ENCODE data around the gene TACC2.
A peak's percentile ranks its signal among the peaks of the same experiment; 100 is the strongest.

TACC2 gene

GRCh38 chr10:122265896-122266295, 276.9 kb downstream of the TACC2 start:
- TF ChIP-seq ZFP3 (CRISPR knock-in tag; IDR thresholded peaks at IDR 0.05) (no peak), CSRNP3 (CRISPR knock-in tag; IDR thresholded peaks at IDR 0.05) (no peak), TCF4 (CRISPR knock-in tag; IDR thresholded peaks at IDR 0.05; ENCODE audit: borderline replicate concordance) (no peak), PPARA (CRISPR knock-in tag; IDR thresholded peaks at IDR 0.05; ENCODE audit: borderline replicate concordance) (no peak), ARNTL (CRISPR knock-in tag; IDR thresholded peaks at IDR 0.05; ENCODE audit: borderline replicate concordance, low read depth) (no peak), BACH2 (CRISPR knock-in tag; IDR thresholded peaks at IDR 0.05; ENCODE audit: borderline replicate concordance) (no peak), TOX (CRISPR knock-in tag; IDR thresholded peaks at IDR 0.05; ENCODE audit: borderline replicate concordance) (no peak), OSR1 (CRISPR knock-in tag; IDR thresholded peaks at IDR 0.05) (no peak), RARB (CRISPR knock-in tag; IDR thresholded peaks at IDR 0.05) (no peak), ISL1 (CRISPR knock-in tag; IDR thresholded peaks at IDR 0.05) (no peak), SNAI2 (CRISPR knock-in tag; IDR thresholded peaks at IDR 0.05) (no peak), ESRRG (CRISPR knock-in tag; IDR thresholded peaks at IDR 0.05) (no peak), ZNF8 (CRISPR knock-in tag; IDR thresholded peaks at IDR 0.05) (no peak), ZFP30 (CRISPR knock-in tag; IDR thresholded peaks at IDR 0.05) (no peak), GLIS3 (CRISPR knock-in tag; IDR thresholded peaks at IDR 0.05) (no peak), ZNF70 (CRISPR knock-in tag; IDR thresholded peaks at IDR 0.05) (no peak), CSDC2 (CRISPR knock-in tag; IDR thresholded peaks at IDR 0.05) (no peak)
- TF ChIP-seq, protein P1, sequence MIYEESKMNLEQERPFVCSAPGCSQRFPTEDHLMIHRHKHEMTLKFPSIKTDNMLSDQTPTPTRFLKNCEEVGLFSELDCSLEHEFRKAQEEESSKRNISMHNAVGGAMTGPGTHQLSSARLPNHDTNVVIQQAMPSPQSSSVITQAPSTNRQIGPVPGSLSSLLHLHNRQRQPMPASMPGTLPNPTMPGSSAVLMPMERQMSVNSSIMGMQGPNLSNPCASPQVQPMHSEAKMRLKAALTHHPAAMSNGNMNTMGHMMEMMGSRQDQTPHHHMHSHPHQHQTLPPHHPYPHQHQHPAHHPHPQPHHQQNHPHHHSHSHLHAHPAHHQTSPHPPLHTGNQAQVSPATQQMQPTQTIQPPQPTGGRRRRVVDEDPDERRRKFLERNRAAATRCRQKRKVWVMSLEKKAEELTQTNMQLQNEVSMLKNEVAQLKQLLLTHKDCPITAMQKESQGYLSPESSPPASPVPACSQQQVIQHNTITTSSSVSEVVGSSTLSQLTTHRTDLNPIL (CRISPR knock-in tag; IDR thresholded peaks at IDR 0.05; ENCODE audit: low read depth): no peak
- TF ChIP-seq, protein P2, sequence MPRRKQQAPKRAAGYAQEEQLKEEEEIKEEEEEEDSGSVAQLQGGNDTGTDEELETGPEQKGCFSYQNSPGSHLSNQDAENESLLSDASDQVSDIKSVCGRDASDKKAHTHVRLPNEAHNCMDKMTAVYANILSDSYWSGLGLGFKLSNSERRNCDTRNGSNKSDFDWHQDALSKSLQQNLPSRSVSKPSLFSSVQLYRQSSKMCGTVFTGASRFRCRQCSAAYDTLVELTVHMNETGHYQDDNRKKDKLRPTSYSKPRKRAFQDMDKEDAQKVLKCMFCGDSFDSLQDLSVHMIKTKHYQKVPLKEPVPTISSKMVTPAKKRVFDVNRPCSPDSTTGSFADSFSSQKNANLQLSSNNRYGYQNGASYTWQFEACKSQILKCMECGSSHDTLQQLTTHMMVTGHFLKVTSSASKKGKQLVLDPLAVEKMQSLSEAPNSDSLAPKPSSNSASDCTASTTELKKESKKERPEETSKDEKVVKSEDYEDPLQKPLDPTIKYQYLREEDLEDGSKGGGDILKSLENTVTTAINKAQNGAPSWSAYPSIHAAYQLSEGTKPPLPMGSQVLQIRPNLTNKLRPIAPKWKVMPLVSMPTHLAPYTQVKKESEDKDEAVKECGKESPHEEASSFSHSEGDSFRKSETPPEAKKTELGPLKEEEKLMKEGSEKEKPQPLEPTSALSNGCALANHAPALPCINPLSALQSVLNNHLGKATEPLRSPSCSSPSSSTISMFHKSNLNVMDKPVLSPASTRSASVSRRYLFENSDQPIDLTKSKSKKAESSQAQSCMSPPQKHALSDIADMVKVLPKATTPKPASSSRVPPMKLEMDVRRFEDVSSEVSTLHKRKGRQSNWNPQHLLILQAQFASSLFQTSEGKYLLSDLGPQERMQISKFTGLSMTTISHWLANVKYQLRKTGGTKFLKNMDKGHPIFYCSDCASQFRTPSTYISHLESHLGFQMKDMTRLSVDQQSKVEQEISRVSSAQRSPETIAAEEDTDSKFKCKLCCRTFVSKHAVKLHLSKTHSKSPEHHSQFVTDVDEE (CRISPR knock-in tag; IDR thresholded peaks at IDR 0.05): no peak
- ATAC-seq: no peak

DNA sequence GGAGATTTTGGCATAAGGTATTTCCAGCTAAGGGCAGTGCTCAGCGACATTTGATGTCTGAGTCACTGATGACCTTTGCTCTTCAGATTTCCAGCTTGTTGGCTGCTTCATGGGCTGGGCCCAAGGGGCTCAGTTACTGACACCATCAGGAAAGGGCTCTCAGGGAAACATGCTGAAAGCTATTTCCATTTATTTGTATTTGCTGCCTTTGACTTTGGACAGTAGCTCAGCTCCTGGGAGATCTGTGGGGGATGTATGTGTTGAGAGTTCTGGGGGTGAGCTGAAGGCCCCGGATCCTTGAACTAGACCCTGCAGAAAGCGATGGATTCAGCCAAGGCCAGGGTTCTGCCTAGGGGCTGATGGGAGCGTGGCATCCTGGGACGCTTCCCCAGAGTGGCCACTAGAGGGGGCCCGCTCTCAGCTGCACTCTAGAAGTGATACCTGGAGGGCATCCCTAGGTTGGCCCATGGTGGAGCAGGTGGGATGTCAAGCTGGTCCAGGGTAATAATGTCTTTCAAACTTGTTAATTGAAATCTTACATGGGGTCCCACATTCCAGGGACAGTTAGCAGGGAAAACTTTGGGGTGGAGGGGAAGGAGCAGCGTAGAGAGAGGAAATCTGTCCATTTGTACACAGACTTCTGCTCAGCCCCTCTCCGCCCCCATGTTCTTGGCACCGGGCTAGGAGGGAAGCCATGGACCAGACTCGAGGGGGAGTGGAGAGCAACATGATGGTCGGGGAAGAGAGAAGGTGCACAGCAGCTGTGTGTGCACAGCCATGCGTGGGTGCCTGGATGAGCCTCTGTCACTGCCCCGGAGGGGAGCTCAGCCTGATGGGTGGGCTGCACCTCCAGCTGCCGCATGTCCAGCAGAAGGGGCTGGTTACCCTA, 279.1 kb downstream of the TACC2 start:
- ATAC-seq: peak; percentile 94
- TF ChIP-seq ZC3H10 (CRISPR knock-in tag; IDR thresholded peaks at IDR 0.05) (no peak), SNAI2 (CRISPR knock-in tag; IDR thresholded peaks at IDR 0.05) (no peak), TCF4 (CRISPR knock-in tag; IDR thresholded peaks at IDR 0.05; ENCODE audit: borderline replicate concordance) (no peak), CSRNP3 (CRISPR knock-in tag; IDR thresholded peaks at IDR 0.05) (no peak), ARNTL (CRISPR knock-in tag; IDR thresholded peaks at IDR 0.05; ENCODE audit: borderline replicate concordance, low read depth) (no peak), ISL1 (CRISPR knock-in tag; IDR thresholded peaks at IDR 0.05) (no peak), CSDC2 (CRISPR knock-in tag; IDR thresholded peaks at IDR 0.05) (no peak), RARB (CRISPR knock-in tag; IDR thresholded peaks at IDR 0.05) (no peak), ZNF565 (CRISPR knock-in tag; conservative IDR thresholded peaks at IDR 0.05; ENCODE audit: low read depth) (no peak), ESRRG (CRISPR knock-in tag; IDR thresholded peaks at IDR 0.05) (no peak)
- TF ChIP-seq, protein P3, sequence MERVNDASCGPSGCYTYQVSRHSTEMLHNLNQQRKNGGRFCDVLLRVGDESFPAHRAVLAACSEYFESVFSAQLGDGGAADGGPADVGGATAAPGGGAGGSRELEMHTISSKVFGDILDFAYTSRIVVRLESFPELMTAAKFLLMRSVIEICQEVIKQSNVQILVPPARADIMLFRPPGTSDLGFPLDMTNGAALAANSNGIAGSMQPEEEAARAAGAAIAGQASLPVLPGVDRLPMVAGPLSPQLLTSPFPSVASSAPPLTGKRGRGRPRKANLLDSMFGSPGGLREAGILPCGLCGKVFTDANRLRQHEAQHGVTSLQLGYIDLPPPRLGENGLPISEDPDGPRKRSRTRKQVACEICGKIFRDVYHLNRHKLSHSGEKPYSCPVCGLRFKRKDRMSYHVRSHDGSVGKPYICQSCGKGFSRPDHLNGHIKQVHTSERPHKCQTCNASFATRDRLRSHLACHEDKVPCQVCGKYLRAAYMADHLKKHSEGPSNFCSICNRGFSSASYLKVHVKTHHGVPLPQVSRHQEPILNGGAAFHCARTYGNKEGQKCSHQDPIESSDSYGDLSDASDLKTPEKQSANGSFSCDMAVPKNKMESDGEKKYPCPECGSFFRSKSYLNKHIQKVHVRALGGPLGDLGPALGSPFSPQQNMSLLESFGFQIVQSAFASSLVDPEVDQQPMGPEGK (CRISPR knock-in tag; IDR thresholded peaks at IDR 0.05; ENCODE audit: borderline replicate concordance): no peak
- TF ChIP-seq, protein P2 (CRISPR knock-in tag; IDR thresholded peaks at IDR 0.05): no peak

Measured in SK-N-SH treated with all-trans-retinoic acid at 6 μM for 48 hours (cell line).